ENCODE data around the gene IFT22. TPM values are rescaled to one million over a fixed set of nuclear protein-coding genes. Genes with fewer than 3 reads are reported as not detected.
"Not testable (repeated sequence)": the region's sequence is repeated elsewhere in the genome, so short reads cannot be mapped to it uniquely, and the experiment has no call there.

Gene IFT22
- total and polyA plus RNA-seq, 7 donors: 7.6 to 38.5 (median 30.7) TPM

- H3K4me1 ChIP-seq: peaks cover 0 to under 1% (median under 1%) of the 10 kb centered on the region in 4 donors
- no peaks in the 10 kb centered on the region for H3K36me3 ChIP-seq
- H3K4me3 ChIP-seq: no peak overlapping the region
Measured at GRCh38 chr7:101357433-101357832, 35.8 kb upstream of the IFT22 start.

GRCh38 chr7:101352920-101353308, 31.3 kb upstream of the IFT22 start:
- Histone ChIP-seq H3K4me1 (no peaks in the 10 kb centered on the region), H3K27ac (no peak overlapping the region), H3K9me3 (no peaks in the 10 kb centered on the region), H3K4me3 (no peak overlapping the region), H3K27me3 (peaks cover 0 to 7% (median 0%) of the 10 kb centered on the region in 3 donors), H3K36me3 (no peaks in the 10 kb centered on the region)
- DNase-seq: no peak
- whole genome bisulfite sequencing, 2 donors: 16 to 57% methylated on average over 2 of the region's 2 CpGs
- TF ChIP-seq POLR2A (IDR thresholded peaks at IDR 0.05) (no peak), CTCF (IDR thresholded peaks at IDR 0.05) (no peak), POLR2AphosphoS5 (IDR thresholded peaks at IDR 0.05) (no peak), EP300 (IDR thresholded peaks at IDR 0.05) (no peak)
- intact Hi-C loops (cut with DNase I): no loop called here

More at GRCh38 chr7:101357433-101357832, 35.8 kb upstream of the IFT22 start:
- no peak for TF ChIP-seq POLR2AphosphoS5 (IDR thresholded peaks at IDR 0.05)
- TF ChIP-seq POLR2A (IDR thresholded peaks at IDR 0.05): no peak
- TF ChIP-seq CTCF (IDR thresholded peaks at IDR 0.05): no peak
- TF ChIP-seq EP300 (IDR thresholded peaks at IDR 0.05): no peak
- intact Hi-C loops (cut with DNase I): no loop called here
- no peak for DNase-seq
- Histone ChIP-seq H3K27me3 (peaks cover 0 to 14% (median under 1%) of the 10 kb centered on the region in 3 donors), H3K9me3 (no peaks in the 10 kb centered on the region), H3K27ac (no peak overlapping the region)
- 57 to 76% methylated on average over 7 of the region's 7 CpGs for WGBS, 2 donors

GRCh38 chr7:101349300-101349699, 27.7 kb upstream of the IFT22 start:
- H3K27ac ChIP-seq; H3K36me3 ChIP-seq; H3K27me3 ChIP-seq; H3K4me3 ChIP-seq; intact Hi-C loops (cut with DNase I); H3K9me3 ChIP-seq; H3K4me1 ChIP-seq; DNase-seq: not testable (repeated sequence)
- 71 to 79% methylated on average over 12 of the region's 12 CpGs for WGBS, 2 donors

- WGBS, 2 donors: 92 to 93% methylated on average over 30 to 31 of the region's 32 CpGs
Measured at GRCh38 chr7:101348456-101349067, 26.9 kb upstream of the IFT22 start.

GRCh38 chr7:101347477-101347876, 25.9 kb upstream of the IFT22 start:
- Histone ChIP-seq H3K4me1 (no peaks in the 10 kb centered on the region), H3K4me3 (no peak overlapping the region), H3K27me3 (no peaks in the 10 kb centered on the region), H3K36me3 (no peaks in the 10 kb centered on the region), H3K9me3 (no peaks in the 10 kb centered on the region), H3K27ac (no peak overlapping the region)
- no peak for TF ChIP-seq POLR2AphosphoS5 (IDR thresholded peaks at IDR 0.05)
- no peak for TF ChIP-seq POLR2A (IDR thresholded peaks at IDR 0.05)
- TF ChIP-seq EP300 (IDR thresholded peaks at IDR 0.05): no peak
- no peak for TF ChIP-seq CTCF (IDR thresholded peaks at IDR 0.05)
- intact Hi-C loops (cut with DNase I): no loop called here
- no peak for DNase-seq
- 94% methylated on average over 15 of the region's 15 CpGs for WGBS, 2 donors

More at GRCh38 chr7:101348456-101349067, 26.9 kb upstream of the IFT22 start:
- H3K4me1 ChIP-seq; H3K36me3 ChIP-seq; H3K27me3 ChIP-seq; H3K4me3 ChIP-seq; H3K9me3 ChIP-seq; intact Hi-C loops (cut with DNase I); DNase-seq; H3K27ac ChIP-seq: not testable (repeated sequence)

- 92 to 93% methylated on average over 7 of the region's 7 CpGs for WGBS, 2 donors
- DNase-seq: no peak
- Histone ChIP-seq H3K4me1 (no peaks in the 10 kb centered on the region), H3K27me3 (no peaks in the 10 kb centered on the region), H3K36me3 (no peaks in the 10 kb centered on the region), H3K9me3 (no peaks in the 10 kb centered on the region), H3K27ac (no peak overlapping the region), H3K4me3 (no peak overlapping the region)
- intact Hi-C loops (cut with DNase I): no loop called here
- no peak for TF ChIP-seq CTCF (IDR thresholded peaks at IDR 0.05)
- TF ChIP-seq POLR2AphosphoS5 (IDR thresholded peaks at IDR 0.05): no peak
- no peak for TF ChIP-seq EP300 (IDR thresholded peaks at IDR 0.05)
- no peak for TF ChIP-seq POLR2A (IDR thresholded peaks at IDR 0.05)
Measured at GRCh38 chr7:101342892-101343291, 21.3 kb upstream of the IFT22 start.

Measured in sigmoid colon (tissue), 7 donors.